Loucy (cell line): ENCODE data around the gene FKBP7.

Source experiments
- H2AFZ ChIP-seq: fragments of 200-600 bp; sonication (generic); 2 replicates; pipeline ENCODE4 v1.6.0; 2016; ENCODE audit warnings: antibody characterized with exemption, mild to moderate bottlenecking, low read length, moderate library complexity
- H3F3A ChIP-seq: fragments of 200-600 bp; 2 replicates; pipeline ENCODE4 v1.6.0; 2016; ENCODE audit warnings: antibody characterized with exemption, low read depth, mild to moderate bottlenecking
- H3K27me3 ChIP-seq: fragments of 200-600 bp; sonication (generic); 2 replicates; pipeline ENCODE4 v1.6.1; 2014; ENCODE audit warnings: low read length, mild to moderate bottlenecking; ENCODE audit not compliant: insufficient read depth, poor library complexity, severe bottlenecking
- H3K36me3 ChIP-seq: fragments of 200-600 bp; sonication (generic); 2 replicates; pipeline ENCODE4 v1.6.1; 2016; ENCODE audit warnings: low read length; ENCODE audit not compliant: insufficient read depth
- H3K4me1 ChIP-seq: fragments of 200-600 bp; sonication (generic); 2 replicates; pipeline ENCODE4 v1.5.1; 2014; ENCODE audit warnings: low read length, mild to moderate bottlenecking; ENCODE audit not compliant: insufficient read depth, poor library complexity, severe bottlenecking
- H3K4me2 ChIP-seq: fragments of 200-600 bp; sonication (generic); 2 replicates; pipeline ENCODE4 v1.6.0; 2014; ENCODE audit warnings: antibody characterized with exemption, low read length, low read depth, mild to moderate bottlenecking; ENCODE audit not compliant: poor library complexity, severe bottlenecking
- H3K4me3 ChIP-seq: fragments of 200-600 bp; sonication (generic); 2 replicates; pipeline ENCODE4 v1.5.1; 2014; ENCODE audit warnings: low read length, mild to moderate bottlenecking, mixed read lengths; ENCODE audit not compliant: poor library complexity, severe bottlenecking
- H3K79me2 ChIP-seq: fragments of 200-600 bp; sonication (generic); 2 replicates; pipeline ENCODE4 v1.6.1; 2014; ENCODE audit warnings: low read length; ENCODE audit not compliant: insufficient read depth
- H3K9ac ChIP-seq: fragments of 200-600 bp; sonication (generic); 2 replicates; pipeline ENCODE4 v1.6.0; 2014; ENCODE audit warnings: mild to moderate bottlenecking, low read depth, low read length, moderate library complexity; ENCODE audit not compliant: poor library complexity, severe bottlenecking
- H3K9me2 ChIP-seq: fragments of 200-600 bp; sonication (generic); replicated peaks from 2 replicates; pipeline ENCODE4 v1.6.1; 2016; ENCODE audit warnings: low read depth, low read length, mixed read lengths
- H3K9me3 ChIP-seq: fragments of 200-600 bp; sonication (generic); 2 replicates; pipeline ENCODE4 v1.6.1; 2014; ENCODE audit warnings: mild to moderate bottlenecking, antibody characterized with exemption, low read length, low read depth; ENCODE audit not compliant: insufficient read depth
- H4K20me1 ChIP-seq: fragments of 200-600 bp; sonication (generic); 2 replicates; pipeline ENCODE4 v1.6.0; 2014; ENCODE audit warnings: antibody characterized with exemption, low read length, mild to moderate bottlenecking; ENCODE audit not compliant: insufficient read depth, poor library complexity, severe bottlenecking
- EZH2phosphoT487 ChIP-seq: fragments of 200-600 bp; IDR thresholded peaks from 2 replicates; pipeline ENCODE4 v1.6.1; 2018; ENCODE audit warnings: antibody characterized with exemption, mild to moderate bottlenecking, moderate library complexity, borderline replicate concordance
- TF ChIP-seq, protein P1 (sequence below): fragments of 200-600 bp; sonication (generic); conservative IDR thresholded peaks from 2 replicates; pipeline ENCODE4 v1.5.1; 2014; ENCODE audit warnings: mild to moderate bottlenecking, antibody characterized with exemption, low read length

FKBP7 gene

DNA sequence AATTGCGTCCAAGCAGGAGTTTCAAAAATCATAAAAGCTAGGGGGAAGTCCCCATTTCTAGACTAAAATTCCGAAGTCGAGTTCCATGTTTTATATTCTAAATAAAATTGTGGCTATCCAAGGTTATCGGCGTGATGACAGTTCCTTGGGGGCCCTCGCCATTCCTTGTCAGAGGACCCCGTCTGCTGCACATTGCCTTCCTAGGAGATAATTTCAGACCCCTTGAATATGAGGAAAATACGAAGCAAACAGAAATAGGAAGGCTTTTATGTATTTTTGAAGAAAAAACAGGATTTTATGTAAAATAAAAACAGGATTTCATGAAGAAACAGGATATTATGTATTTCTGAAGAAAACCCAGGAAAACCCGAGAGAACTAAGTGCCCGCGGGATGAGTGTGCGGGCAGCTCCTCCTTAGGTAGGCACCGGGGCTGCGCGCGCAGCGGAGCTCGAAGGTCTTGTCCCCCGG is 1.4 kb upstream of the FKBP7 start:
- H3K9me2 ChIP-seq: no peaks in the 10 kb centered on the region
- H3F3A ChIP-seq: peaks cover 9% of the 10 kb centered on the region; the same call in 1 of the 2 replicates
- H3K9ac ChIP-seq: peak overlapping the region; percentile 93
- peaks cover 67% of the 10 kb centered on the region for H3K79me2 ChIP-seq
- H3K9me3 ChIP-seq: no peaks in the 10 kb centered on the region
- peaks cover 56% of the 10 kb centered on the region for H3K4me1 ChIP-seq
- peak overlapping the region; percentile 90 for H2AFZ ChIP-seq
- no peaks in the 10 kb centered on the region for H3K36me3 ChIP-seq
- peak overlapping the region; percentile 77 for H3K4me2 ChIP-seq
- TF ChIP-seq, protein P1, sequence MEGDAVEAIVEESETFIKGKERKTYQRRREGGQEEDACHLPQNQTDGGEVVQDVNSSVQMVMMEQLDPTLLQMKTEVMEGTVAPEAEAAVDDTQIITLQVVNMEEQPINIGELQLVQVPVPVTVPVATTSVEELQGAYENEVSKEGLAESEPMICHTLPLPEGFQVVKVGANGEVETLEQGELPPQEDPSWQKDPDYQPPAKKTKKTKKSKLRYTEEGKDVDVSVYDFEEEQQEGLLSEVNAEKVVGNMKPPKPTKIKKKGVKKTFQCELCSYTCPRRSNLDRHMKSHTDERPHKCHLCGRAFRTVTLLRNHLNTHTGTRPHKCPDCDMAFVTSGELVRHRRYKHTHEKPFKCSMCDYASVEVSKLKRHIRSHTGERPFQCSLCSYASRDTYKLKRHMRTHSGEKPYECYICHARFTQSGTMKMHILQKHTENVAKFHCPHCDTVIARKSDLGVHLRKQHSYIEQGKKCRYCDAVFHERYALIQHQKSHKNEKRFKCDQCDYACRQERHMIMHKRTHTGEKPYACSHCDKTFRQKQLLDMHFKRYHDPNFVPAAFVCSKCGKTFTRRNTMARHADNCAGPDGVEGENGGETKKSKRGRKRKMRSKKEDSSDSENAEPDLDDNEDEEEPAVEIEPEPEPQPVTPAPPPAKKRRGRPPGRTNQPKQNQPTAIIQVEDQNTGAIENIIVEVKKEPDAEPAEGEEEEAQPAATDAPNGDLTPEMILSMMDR: no peak
- no peak for TF ChIP-seq EZH2phosphoT487
- no peaks in the 10 kb centered on the region for H3K27me3 ChIP-seq
- peak overlapping the region; percentile 90 for H3K4me3 ChIP-seq
- H4K20me1 ChIP-seq: peaks cover 41% of the 10 kb centered on the region

DNA sequence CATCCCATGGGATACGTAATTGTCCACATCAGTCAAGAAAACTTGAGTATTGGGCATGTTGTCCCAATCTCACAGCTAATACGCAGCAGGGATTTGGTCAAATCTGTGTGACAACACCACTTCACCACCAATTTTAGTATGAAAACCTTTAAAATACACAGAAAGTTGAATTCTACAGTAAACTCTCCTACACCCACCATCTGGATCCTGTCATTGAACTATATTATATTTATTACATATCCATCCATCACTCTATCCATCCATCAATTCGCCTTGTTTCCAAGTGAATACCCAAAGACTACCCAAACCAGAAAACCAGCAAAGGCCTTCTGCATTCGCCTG is 846 bp upstream of the FKBP7 start:
- H3K79me2 ChIP-seq: peaks cover 61% of the 10 kb centered on the region
- H3K36me3 ChIP-seq: no peaks in the 10 kb centered on the region
- peak overlapping the region; percentile 93 for H3K9ac ChIP-seq
- H3K4me2 ChIP-seq: peak overlapping the region; percentile 77
- peaks cover 36% of the 10 kb centered on the region for H4K20me1 ChIP-seq
- peak overlapping the region; percentile 90; the same call in 1 of the 2 replicates for H2AFZ ChIP-seq
- H3K27me3 ChIP-seq: no peaks in the 10 kb centered on the region
- H3F3A ChIP-seq: peaks cover 9% of the 10 kb centered on the region; the same call in 1 of the 2 replicates
- TF ChIP-seq, protein P1: peak; percentile 25; the same call in 1 of the 2 replicates
- no peak for TF ChIP-seq EZH2phosphoT487
- H3K9me3 ChIP-seq: no peaks in the 10 kb centered on the region
- peaks cover 50% of the 10 kb centered on the region for H3K4me1 ChIP-seq
- no peaks in the 10 kb centered on the region for H3K9me2 ChIP-seq
- H3K4me3 ChIP-seq: peak overlapping the region; percentile 90

DNA sequence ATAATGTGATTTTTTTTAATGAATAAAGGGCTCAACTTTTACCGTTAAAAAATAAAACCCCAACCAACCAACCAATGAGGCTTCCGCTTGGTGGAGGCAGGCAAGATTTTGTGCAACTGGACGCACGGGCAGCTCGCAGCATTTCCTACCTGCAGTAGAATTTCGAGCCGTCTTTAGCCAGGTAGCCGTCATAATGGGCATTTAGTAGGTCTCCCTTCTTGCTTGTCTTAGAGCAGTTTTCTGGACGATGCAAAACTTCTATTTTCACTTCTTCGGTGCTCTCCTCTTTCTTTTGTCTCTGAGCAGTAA is 316 bp downstream of the FKBP7 start:
- Histone ChIP-seq H3K36me3 (no peaks in the 10 kb centered on the region), H3K27me3 (no peaks in the 10 kb centered on the region), H3K79me2 (peaks cover 54% of the 10 kb centered on the region), H2AFZ (peak overlapping the region; percentile 98), H3F3A (peaks cover 9% of the 10 kb centered on the region; the same call in 1 of the 2 replicates), H3K4me2 (peak overlapping the region; percentile 77), H4K20me1 (peaks cover 25% of the 10 kb centered on the region), H3K9ac (peak overlapping the region; percentile 93), H3K9me2 (no peaks in the 10 kb centered on the region), H3K4me1 (peaks cover 40% of the 10 kb centered on the region), H3K4me3 (peak overlapping the region; percentile 90), H3K9me3 (no peaks in the 10 kb centered on the region)
- no peak for TF ChIP-seq EZH2phosphoT487
- TF ChIP-seq, protein P1: no peak
